ENCODE data around the gene MS4A8. TPM values are rescaled to one million over a fixed set of nuclear protein-coding genes. Genes with fewer than 3 reads are reported as not detected.

Gene MS4A8
- total and polyA plus RNA-seq, 2 donors from 2014 or later, result 0.67 TPM; not detected in 1

GRCh38 chr11:60701469-60701818, 2.0 kb downstream of the MS4A8 start:
- Histone ChIP-seq H3K36me3 (ENCODE audit: control insufficient read depth in 2 of 3, insufficient read depth in 3 of 3, low read length in 3 of 3) (no peaks in the 10 kb centered on the region), H3K27me3 (ENCODE audit: control insufficient read depth, insufficient read depth, low read length) (no peaks in the 10 kb centered on the region), H3K9ac (ENCODE audit: low read length in 3 of 3) (no peak overlapping the region), H3K4me1 (ENCODE audit: control insufficient read depth in 2 of 3, insufficient read depth in 2 of 3, low read depth in 1 of 3, low read length in 3 of 3) (no peaks in the 10 kb centered on the region), H3K9me3 (ENCODE audit: control insufficient read depth in 2 of 3, insufficient read depth in 1 of 3, low read length in 3 of 3) (no peaks in the 10 kb centered on the region), H3K27ac (ENCODE audit: low read depth in 2 of 2, low read length in 2 of 2) (no peak overlapping the region), H3K4me3 (ENCODE audit: low read length in 3 of 3) (no peak overlapping the region)
- no peak for TF ChIP-seq CTCF (IDR thresholded peaks at IDR 0.05; ENCODE audit: borderline replicate concordance, extremely low read depth, insufficient read depth)
- FAIRE-seq (no peak), DNase-seq (no peak)
- intact Hi-C loops (cut with DNase I), result no loop called here

GRCh38 chr11:60703374-60703773, 4.0 kb downstream of the MS4A8 start:
- no peak for FAIRE-seq
- no peaks in the 10 kb centered on the region for H3K4me1 ChIP-seq (ENCODE audit: control insufficient read depth in 2 of 3, insufficient read depth in 2 of 3, low read depth in 1 of 3, low read length in 3 of 3)
- intact Hi-C loops (cut with DNase I), result no loop called here

GRCh38 chr11:60705895-60706294, 6.5 kb downstream of the MS4A8 start:
- no peaks in the 10 kb centered on the region for H3K4me1 ChIP-seq (ENCODE audit: control insufficient read depth in 2 of 3, insufficient read depth in 2 of 3, low read depth in 1 of 3, low read length in 3 of 3)
- no peak for TF ChIP-seq CTCF (IDR thresholded peaks at IDR 0.05; ENCODE audit: borderline replicate concordance, extremely low read depth, insufficient read depth)
- no peaks in the 10 kb centered on the region for H3K9me3 ChIP-seq (ENCODE audit: control insufficient read depth in 2 of 3, insufficient read depth in 1 of 3, low read length in 3 of 3)
- no peak overlapping the region for H3K9ac ChIP-seq (ENCODE audit: low read length in 3 of 3)
- no peak overlapping the region for H3K4me3 ChIP-seq (ENCODE audit: low read length in 3 of 3)
- DNase-seq, result no peak
- intact Hi-C loops (cut with DNase I), result no loop called here
- H3K36me3 ChIP-seq (ENCODE audit: control insufficient read depth in 2 of 3, insufficient read depth in 3 of 3, low read length in 3 of 3), result no peaks in the 10 kb centered on the region
- FAIRE-seq, result no peak
- no peak overlapping the region for H3K27ac ChIP-seq (ENCODE audit: low read depth in 2 of 2, low read length in 2 of 2)
- no peaks in the 10 kb centered on the region for H3K27me3 ChIP-seq (ENCODE audit: control insufficient read depth, insufficient read depth, low read length)

More at GRCh38 chr11:60703374-60703773, 4.0 kb downstream of the MS4A8 start:
- TF ChIP-seq CTCF (IDR thresholded peaks at IDR 0.05; ENCODE audit: borderline replicate concordance, extremely low read depth, insufficient read depth), result no peak
- no peaks in the 10 kb centered on the region for H3K36me3 ChIP-seq (ENCODE audit: control insufficient read depth in 2 of 3, insufficient read depth in 3 of 3, low read length in 3 of 3)
- DNase-seq, result no peak
- no peak overlapping the region for H3K4me3 ChIP-seq (ENCODE audit: low read length in 3 of 3)
- no peaks in the 10 kb centered on the region for H3K27me3 ChIP-seq (ENCODE audit: control insufficient read depth, insufficient read depth, low read length)
- H3K9ac ChIP-seq (ENCODE audit: low read length in 3 of 3), result no peak overlapping the region
- no peak overlapping the region for H3K27ac ChIP-seq (ENCODE audit: low read depth in 2 of 2, low read length in 2 of 2)
- no peaks in the 10 kb centered on the region for H3K9me3 ChIP-seq (ENCODE audit: control insufficient read depth in 2 of 3, insufficient read depth in 1 of 3, low read length in 3 of 3)

GRCh38 chr11:60706931-60707330, 7.5 kb downstream of the MS4A8 start:
- no peaks in the 10 kb centered on the region for H3K27me3 ChIP-seq (ENCODE audit: control insufficient read depth, insufficient read depth, low read length)
- DNase-seq (no peak), FAIRE-seq (no peak)
- H3K9me3 ChIP-seq (ENCODE audit: control insufficient read depth in 2 of 3, insufficient read depth in 1 of 3, low read length in 3 of 3), result no peaks in the 10 kb centered on the region
- no peak overlapping the region for H3K9ac ChIP-seq (ENCODE audit: low read length in 3 of 3)
- intact Hi-C loops (cut with DNase I), result no loop called here
- no peaks in the 10 kb centered on the region for H3K4me1 ChIP-seq (ENCODE audit: control insufficient read depth in 2 of 3, insufficient read depth in 2 of 3, low read depth in 1 of 3, low read length in 3 of 3)
- no peak overlapping the region for H3K4me3 ChIP-seq (ENCODE audit: low read length in 3 of 3)
- no peak overlapping the region for H3K27ac ChIP-seq (ENCODE audit: low read depth in 2 of 2, low read length in 2 of 2)
- H3K36me3 ChIP-seq (ENCODE audit: control insufficient read depth in 2 of 3, insufficient read depth in 3 of 3, low read length in 3 of 3), result no peaks in the 10 kb centered on the region
- TF ChIP-seq CTCF (IDR thresholded peaks at IDR 0.05; ENCODE audit: borderline replicate concordance, extremely low read depth, insufficient read depth), result no peak

All from kidney (tissue), 14 donors.